H1 (cell line): Measurements from ENCODE around the gene DYRK1A.

ENCODE experiments used
- CTCF ChIP-seq, 3 experiments: IDR thresholded peaks; 1 replicate in 2 of 3; 2 replicates in 1 of 3; pipeline versions ENCODE4 v1.5.1 to v1.6.1; 2011; ENCODE audit warnings: low read length in 3 of 3, mild to moderate bottlenecking in 3 of 3, inconsistent platforms in 2 of 3, low read depth in 1 of 3, moderate library complexity in 1 of 3; ENCODE audit not compliant: insufficient read depth in 1 of 3; ENCODE audit errors: control extremely low read depth in 1 of 3
- EP300 ChIP-seq, 2 experiments: IDR thresholded peaks; 1 replicate in 1 of 2; 2 replicates in 1 of 2; pipeline ENCODE4 v1.6.1; 2011 to 2012; ENCODE audit warnings: low read depth in 2 of 2, low read length in 2 of 2, mild to moderate bottlenecking in 2 of 2, borderline replicate concordance in 1 of 2, inconsistent platforms in 1 of 2, moderate library complexity in 1 of 2
- JUN ChIP-seq: IDR thresholded peaks from 2 replicates; pipeline ENCODE4 v1.6.1; 2011; ENCODE audit warnings: low read depth, mild to moderate bottlenecking, improper control_type of control experiment, low read length

GRCh38 chr21:37522641-37523295, 156.2 kb downstream of the DYRK1A start:
- no peak for TF ChIP-seq JUN
- TF ChIP-seq CTCF (IDR thresholded peaks at IDR 0.05; ENCODE audit: control extremely low read depth in 1 of 3, insufficient read depth in 1 of 3, low read depth in 1 of 3, low read length in 3 of 3) = no peak
- TF ChIP-seq EP300 (IDR thresholded peaks at IDR 0.05; ENCODE audit: borderline replicate concordance in 1 of 2, low read depth in 2 of 2, low read length in 2 of 2) = no peak
